HG03139 (cell line): ENCODE results near the gene METTL22.
"Not testable (repeated sequence)": the region's sequence is repeated elsewhere in the genome, so short reads cannot be mapped to it uniquely, and the experiment has no call there.

Source experiments
- ATAC-seq: cut with Tn5 transposase; IDR thresholded peaks from one replicate; pipeline ENCODE4 v1.9.1; 2021; ENCODE audit not compliant: unreplicated experiment

METTL22 gene

GRCh38 chr16:8631818-8632465, 10.4 kb downstream of the METTL22 start:
- ATAC-seq: no peak

DNA sequence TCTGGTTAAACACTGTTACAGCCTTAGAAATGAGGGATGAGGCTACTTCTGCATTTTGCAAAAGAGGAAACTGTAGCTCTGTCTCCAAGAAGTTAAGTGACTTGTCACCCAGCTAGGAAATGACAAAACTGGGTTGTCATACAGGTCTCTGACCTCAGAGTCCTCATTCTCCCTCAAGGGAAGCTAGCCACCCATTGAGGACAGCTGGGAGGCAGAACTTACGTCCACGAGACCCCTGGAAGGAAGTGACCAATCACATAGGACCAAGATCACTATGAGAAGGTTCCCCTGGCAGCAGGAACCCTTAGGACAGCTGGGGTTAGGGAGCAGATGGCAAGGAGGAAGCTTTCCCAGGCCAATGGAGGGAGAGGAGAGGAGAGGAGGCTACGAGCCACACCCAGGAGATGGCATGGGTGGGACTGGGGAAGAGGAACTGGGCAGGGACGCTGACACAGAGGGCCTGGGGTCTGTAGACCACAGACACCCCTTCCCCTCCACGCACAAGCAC, 11.2 kb downstream of the METTL22 start:
- ATAC-seq: no peak

DNA sequence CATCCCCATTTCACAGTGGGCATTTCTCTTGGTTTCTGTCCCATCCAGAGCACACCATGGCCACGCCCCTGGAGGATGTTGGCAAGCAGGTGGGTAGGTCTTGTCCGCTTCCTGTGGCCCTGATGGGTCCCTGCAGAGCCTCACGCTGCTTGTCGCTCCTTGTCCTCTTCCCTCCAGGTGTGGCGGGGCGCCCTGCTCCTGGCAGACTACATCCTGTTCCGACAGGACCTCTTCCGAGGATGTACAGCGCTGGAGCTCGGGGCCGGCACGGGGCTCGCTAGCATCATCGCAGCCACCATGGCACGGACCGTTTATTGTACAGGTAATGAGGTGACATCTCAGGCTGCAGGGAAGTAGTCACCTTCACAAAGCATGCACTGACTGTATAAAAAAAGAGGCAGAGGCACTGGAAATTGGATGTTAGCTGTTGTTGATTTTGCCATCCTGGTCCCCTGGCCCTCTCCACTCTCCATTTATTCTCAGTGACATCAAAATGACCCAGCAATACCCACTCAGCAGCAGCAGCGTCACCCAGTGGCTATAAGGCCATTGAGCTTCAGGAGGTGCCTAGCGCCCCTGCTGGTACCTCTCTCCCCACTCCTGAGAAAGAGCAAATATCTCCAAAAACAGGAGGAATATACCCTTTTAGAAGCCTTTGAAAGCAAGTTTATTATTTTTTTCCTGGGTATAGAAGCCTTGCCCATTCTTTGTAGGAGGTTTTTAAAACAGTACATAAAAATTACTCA, 13.7 kb downstream of the METTL22 start:
- no peak for ATAC-seq

DNA sequence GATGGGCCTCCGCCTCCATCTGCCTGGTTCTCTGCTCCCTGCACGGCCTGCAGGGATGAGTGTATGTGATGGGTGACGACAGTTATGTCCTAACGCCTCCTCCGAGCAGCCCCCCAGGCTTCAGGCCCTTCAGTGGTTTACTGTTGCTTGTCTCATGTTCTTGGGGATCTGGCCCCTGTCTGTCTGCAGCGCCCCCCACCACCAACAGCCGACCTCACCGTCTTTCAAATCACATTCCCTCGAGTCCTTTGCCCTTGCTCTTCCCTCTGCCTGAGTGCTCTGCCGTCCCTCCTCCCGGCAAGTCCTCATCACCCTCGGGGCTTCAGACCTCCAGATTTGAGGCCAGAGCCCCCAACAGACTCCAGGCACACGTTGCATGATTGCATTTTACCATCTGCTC, 18.2 kb downstream of the METTL22 start:
- ATAC-seq: no peak

DNA sequence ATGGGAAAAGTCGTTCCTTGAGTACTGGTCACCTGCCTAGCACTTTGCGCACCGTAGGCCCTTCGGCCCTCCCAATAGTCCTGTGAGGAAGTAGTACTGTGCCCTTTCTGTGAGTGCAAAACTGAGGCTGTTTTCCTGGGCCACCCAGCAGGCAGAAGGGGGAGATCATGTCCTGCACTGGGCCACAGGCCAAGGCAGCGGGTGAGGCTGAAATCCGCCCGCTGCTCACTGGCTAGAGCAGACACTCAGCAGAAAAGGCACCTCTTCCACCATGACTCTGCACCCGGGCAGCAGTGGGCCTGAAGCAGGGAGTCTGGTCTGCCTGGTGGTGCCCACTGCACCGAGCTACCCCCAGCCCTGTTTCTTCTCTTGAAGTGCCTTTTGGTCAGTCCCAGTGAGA, 20.2 kb downstream of the METTL22 start:
- no peak for ATAC-seq

DNA sequence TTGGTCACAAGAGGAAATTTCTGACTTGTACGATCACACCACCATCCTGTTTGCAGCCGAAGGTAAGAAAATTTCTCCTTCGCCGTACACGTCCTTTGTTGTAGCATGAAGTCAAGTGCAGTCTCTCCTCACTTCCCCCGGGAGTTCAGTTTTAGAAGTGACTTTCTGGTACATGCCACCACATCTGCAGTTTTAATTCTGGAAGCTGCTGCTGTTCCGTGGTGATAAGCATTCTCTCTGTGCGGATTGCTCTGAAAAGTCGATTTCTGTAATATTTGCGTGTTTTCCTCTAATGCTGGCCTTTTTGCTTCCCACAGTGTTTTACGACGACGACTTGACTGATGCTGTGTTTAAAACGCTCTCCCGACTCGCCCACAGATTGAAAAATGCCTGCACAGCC, 20.6 kb downstream of the METTL22 start:
- no peak for ATAC-seq

DNA sequence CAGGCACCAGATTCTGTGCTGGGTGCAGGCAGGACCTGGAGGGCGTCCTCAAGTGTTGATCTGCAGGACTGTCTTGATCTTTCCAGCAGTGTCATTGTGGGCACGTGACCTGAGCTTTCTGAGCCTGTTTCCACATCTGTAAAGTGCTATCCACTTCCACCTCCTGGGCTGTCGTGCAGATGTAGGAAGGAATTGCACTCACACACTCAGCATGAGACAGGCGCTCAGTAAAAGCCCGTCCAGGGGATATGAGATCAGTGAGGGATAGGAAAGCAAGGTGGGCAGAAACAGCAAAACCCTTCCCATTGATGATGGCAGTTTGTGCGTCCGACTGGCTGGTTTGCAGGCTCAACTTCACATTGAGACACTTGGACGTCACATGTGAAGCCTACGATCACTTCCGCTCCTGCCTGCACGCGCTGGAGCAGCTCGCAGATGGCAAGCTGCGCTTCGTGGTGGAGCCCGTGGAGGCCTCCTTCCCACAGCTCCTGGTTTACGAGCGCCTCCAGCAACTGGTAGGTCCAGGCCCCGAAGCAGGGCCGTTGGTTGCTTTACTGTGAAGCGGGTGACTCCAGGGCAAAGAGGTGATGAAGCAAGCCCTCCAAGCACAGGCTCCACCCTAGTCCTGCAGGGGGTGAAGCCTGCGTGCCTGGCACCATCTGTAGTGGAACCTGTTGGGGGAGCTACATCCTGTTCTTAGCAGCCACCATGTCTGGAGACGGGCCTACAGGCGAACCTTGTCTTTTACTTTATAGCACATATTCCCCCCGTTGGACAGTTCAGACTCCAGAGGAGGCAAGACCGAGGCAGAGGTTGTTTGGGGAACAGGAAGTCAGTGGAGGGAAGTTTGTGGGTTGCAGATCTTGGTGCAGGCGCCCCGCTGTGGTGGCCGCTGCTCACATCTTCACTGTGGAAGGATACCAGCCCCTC, 23.0 kb downstream of the METTL22 start:
- no peak for ATAC-seq

- ATAC-seq: no peak
Observed at GRCh38 chr16:8645141-8645521, 23.6 kb downstream of the METTL22 start.

DNA sequence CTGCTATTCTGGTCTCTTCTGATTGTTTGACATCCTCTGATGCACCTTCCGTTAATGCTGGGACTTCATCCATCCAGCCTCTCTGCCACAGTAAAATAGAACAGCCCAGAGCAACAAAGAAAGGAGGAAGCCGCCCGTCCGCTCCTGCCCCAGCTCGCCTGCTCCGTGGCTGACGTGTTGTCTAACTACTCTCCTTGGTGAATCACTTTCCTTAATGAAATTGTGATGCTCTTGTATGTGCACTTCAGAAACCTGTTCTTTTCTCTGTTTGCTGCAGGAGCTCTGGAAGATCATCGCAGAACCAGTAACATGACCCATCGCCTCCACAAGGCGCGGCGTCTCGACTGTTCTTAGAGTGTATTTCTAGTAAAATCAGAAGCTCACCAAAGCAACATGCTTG, 24.3 kb downstream of the METTL22 start:
- ATAC-seq: no peak

DNA sequence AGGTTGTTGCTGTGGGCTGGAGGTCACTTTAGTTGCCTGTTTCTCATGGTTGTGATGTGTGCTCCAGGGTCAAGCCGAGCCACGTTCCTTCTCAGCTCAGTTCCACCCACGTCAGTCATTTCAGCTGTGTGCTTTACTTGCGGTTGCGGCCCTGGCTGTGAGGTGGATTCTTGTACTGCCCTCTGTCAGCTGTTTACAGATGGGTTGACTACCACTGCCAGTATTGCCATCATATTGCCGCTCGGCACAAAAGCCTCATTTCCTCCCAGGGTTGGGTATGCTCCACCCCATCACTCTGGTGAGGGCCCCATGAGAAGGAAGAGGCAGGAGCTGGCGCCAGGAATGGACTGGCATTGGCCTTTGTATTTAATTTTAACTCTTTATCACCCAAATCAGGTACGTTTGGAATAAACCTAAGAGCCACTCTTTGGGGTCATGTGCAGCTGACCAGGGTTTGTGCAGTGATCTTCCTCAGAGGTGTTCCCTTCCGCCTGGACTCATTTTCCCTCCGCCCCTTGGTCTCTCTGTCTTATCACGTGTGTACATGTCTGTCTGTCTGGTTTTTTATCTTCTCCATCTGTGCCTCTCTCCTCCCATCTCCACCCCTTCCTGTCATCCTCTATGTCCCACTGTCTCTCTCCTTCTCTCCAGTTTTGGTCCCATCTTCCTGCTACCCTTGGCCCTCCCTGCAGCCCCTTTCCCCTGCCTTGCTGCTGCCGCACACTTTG, 25.0 kb downstream of the METTL22 start:
- no peak for ATAC-seq

GRCh38 chr16:8647721-8648318, 26.3 kb downstream of the METTL22 start:
- no peak for ATAC-seq

DNA sequence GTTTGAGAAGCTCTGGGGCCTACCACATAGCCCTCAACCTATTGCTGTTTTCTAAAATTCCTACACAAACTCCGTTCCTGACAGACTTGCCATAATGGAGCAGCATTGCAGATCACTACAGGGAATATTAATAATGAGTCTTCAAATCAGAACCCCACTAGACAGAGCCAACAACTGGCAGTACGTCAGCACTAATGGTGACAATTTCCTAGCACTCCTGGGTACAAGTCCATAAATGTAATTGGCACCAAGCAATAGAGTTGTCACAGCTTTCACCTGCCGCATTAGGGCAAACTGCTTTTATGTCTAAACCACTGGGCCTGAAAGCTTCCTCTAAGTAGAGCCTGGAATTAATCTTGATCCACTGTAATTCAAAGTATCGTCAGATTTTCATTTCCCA, 27.4 kb downstream of the METTL22 start:
- no peak for ATAC-seq

DNA sequence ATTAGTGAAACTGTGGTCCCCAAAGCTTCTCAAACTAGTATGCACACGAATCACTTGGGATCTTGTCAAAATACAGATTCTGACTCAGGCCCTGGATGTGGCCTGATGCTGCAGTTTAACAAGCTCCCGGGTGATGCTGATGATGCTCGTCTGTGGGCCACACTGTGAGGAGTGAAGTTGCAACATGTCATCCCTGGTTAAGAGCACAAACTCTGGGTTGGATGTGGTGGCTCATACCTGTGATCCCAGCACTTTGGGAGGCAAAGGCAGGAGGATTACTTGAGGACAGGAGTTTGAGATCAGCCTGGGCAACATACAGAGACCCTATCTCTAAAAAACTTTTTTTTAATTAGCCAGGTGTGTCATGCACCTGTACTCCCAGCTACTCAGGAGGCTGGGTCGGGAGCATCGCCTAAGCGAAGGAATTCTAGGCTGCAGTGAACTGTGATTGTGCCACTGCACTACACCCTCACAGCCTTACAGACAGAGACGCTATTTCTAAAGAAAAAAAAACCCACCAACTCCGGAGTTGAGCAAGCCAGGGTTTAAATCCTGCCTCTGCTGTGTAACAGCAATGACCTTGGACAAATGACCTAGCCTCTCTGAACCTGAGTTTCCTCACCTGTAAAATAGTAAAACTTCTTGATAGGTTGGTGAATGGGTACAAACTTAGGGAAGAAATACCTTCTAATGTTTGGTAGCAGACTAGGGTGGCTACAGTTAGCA, 28.5 kb downstream of the METTL22 start:
- no peak for ATAC-seq

GRCh38 chr16:8651958-8652357, 30.5 kb downstream of the METTL22 start:
- not testable (repeated sequence) for ATAC-seq

DNA sequence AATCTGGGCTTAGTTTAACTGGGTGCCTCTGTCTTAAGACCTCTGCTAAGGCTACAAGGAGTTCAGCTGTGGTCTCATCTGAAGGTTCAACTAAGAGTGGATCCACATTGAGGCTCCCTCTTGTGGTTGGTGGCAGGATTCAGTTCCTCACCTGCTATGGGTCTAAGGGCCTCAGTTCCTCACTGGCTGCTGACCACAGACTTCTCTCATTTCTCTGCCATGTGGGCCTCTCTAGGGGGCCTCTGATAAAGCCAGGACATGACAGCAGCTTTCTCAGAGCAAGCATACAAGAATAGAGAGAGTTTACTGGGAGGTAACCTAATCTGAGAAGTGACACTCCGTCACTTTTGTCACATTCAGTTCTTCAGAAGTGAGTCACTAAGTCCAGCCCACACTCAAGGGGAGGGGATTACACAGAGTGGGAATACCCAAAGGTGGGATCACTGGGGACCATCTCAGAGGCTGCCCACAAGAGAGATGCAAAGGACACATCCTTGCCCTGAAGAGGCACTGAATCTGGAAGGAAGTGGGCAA, 33.8 kb downstream of the METTL22 start:
- ATAC-seq: peak; percentile 71

- ATAC-seq: no peak
Observed at GRCh38 chr16:8656376-8656775, 34.9 kb downstream of the METTL22 start.

GRCh38 chr16:8660841-8661301, 39.4 kb downstream of the METTL22 start:
- ATAC-seq: no peak

DNA sequence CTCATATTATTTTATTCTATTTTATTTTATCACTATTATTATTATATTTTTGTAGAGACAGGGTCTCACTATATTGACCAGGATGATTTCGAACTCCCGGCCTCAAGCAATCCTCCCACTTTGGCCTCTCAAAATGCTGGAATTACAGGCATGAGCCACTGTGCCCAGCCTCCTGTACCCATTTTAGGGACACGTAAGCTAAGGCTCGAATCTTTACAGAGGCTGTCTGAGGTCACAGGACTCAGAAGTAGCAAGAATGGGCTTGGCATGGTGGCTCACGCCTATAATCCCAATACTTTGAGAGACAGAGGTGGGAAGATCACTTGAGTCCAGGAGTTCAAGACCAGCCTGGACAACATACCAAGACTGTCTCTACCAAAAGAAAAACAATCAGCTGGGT, 40.2 kb downstream of the METTL22 start:
- ATAC-seq: no peak
